Measurements from ENCODE around the gene ALAS1. TPM values are rescaled to one million over a fixed set of nuclear protein-coding genes. Genes with fewer than 3 reads are reported as not detected.

The ALAS1 gene
- total RNA-seq (2022) (53.1 and 60.0 TPM in 2 replicates), Bru-seq, nascent RNA (percentile 75 among the genes with signal in this experiment), BruChase-seq, experiment 1, labeled RNA remaining after a 2-hour chase (percentile 79 among the genes with signal in this experiment), BruChase-seq, experiment 2, labeled RNA remaining after a 6-hour chase (percentile 84 among the genes with signal in this experiment)
- long read RNA-seq, transcript ALAS1-205 (12 exons, 2,356 nt): minor isoform, 12 of 78 reads
- long read RNA-seq, transcript ALAS1-204 (11 exons, 2,125 nt): major isoform, 48 of 78 reads
- long read RNA-seq, partial matches to known transcripts: 8 of 78 reads
- long read RNA-seq, other reads (novel, unspliced or antisense): 6 of 78 reads

- H3K27me3 ChIP-seq (replicated peaks; ENCODE audit: control insufficient read depth, insufficient read depth, low read length): no peaks in the 10 kb centered on the region
- H3K4me1 Mint-ChIP-seq (ENCODE audit: low read depth, unreplicated experiment): peaks cover 7% of the 10 kb centered on the region
- intact Hi-C loops (cut with micrococcal nuclease; ENCODE audit: unreplicated experiment): loop anchor here (1.0 to 5.0 kb wide), 2 partner anchors 12 to 46 kb away; partner anchors contain the start of gene POC1A
- peak within 1 kb of the TSS; percentile 95 for H3K4me3 ChIP-seq (ENCODE audit: low read depth, low read length)
- TF ChIP-seq CTCF (IDR thresholded peaks at IDR 0.05; ENCODE audit: insufficient read depth in 1 of 2, low read depth in 1 of 2, low read length in 1 of 2, severe bottlenecking in 1 of 2, unreplicated experiment in 1 of 2): peak in 1 of 2 experiments; percentile 21
- ChIA-PET POLR2A (interaction anchor here (0.5 kb wide), 1 partner anchor 41 kb away, joined by 3 read pairs; no protein-coding TSS in a partner anchor), CTCF (interaction anchor here (0.6 kb wide), 1 partner anchor 142 kb away, joined by 4 read pairs; no protein-coding TSS in a partner anchor)
- peak; percentile 90 to 97 for DNase-seq
- H3K9me3 Mint-ChIP-seq (ENCODE audit: unreplicated experiment): no peaks in the 10 kb centered on the region
- no peaks in the 10 kb centered on the region for H3K27me3 Mint-ChIP-seq (ENCODE audit: insufficient read depth, unreplicated experiment)
- no peaks in the 10 kb centered on the region for H3K9me3 ChIP-seq
- peaks cover 30% of the 10 kb centered on the region for H3K4me1 ChIP-seq
- H3K36me3 ChIP-seq (ENCODE audit: control insufficient read depth, insufficient read depth, low read length): no peaks in the 10 kb centered on the region; the same call in 1 of the 2 replicates
- peak within 1 kb of the TSS; percentile 98 for H3K4me3 Mint-ChIP-seq (ENCODE audit: unreplicated experiment)
- H3K27ac Mint-ChIP-seq (ENCODE audit: unreplicated experiment): peak within 1 kb of the TSS; percentile 90
- peaks cover 44% of the 10 kb centered on the region for H3K36me3 Mint-ChIP-seq (ENCODE audit: insufficient read depth, unreplicated experiment)
- BruUV-seq (replicated peaks): no TSS peak
Observed at GRCh38 chr3:52197842-52198625, at the start of gene ALAS1. TSS of gene ALAS1 (plus strand) at chr3:52198160. CDS start at chr3:52199242, 1,082 bp downstream.

GRCh38 chr3:52149021-52149420 lies 48.9 kb upstream of the ALAS1 start:
- Histone ChIP-seq H3K27me3 (replicated peaks; ENCODE audit: control insufficient read depth, insufficient read depth, low read length) (no peaks in the 10 kb centered on the region), H3K9me3 (no peaks in the 10 kb centered on the region), H3K4me3 (ENCODE audit: low read depth, low read length) (no peak overlapping the region), H3K4me1 (no peaks in the 10 kb centered on the region), H3K36me3 (ENCODE audit: control insufficient read depth, insufficient read depth, low read length) (peaks cover 7% of the 10 kb centered on the region)
- no peaks in the 10 kb centered on the region for H3K27me3 Mint-ChIP-seq (ENCODE audit: insufficient read depth, unreplicated experiment)
- H3K9me3 Mint-ChIP-seq (ENCODE audit: unreplicated experiment): no peaks in the 10 kb centered on the region
- no peak overlapping the region for H3K4me3 Mint-ChIP-seq (ENCODE audit: unreplicated experiment)
- ChIA-PET CTCF (interaction anchor here (1.1 kb wide), 1 partner anchor 207 kb away, joined by 4 read pairs; the partner anchor contains the start of gene RRP9), POLR2A (no interaction called here)
- intact Hi-C loops (cut with micrococcal nuclease; ENCODE audit: unreplicated experiment): no loop called here
- no TSS peak for BruUV-seq (replicated peaks)
- no peak for DNase-seq
- TF ChIP-seq CTCF (IDR thresholded peaks at IDR 0.05; ENCODE audit: insufficient read depth in 1 of 2, low read depth in 1 of 2, low read length in 1 of 2, severe bottlenecking in 1 of 2, unreplicated experiment in 1 of 2): no peak
- H3K4me1 Mint-ChIP-seq (ENCODE audit: low read depth, unreplicated experiment): no peaks in the 10 kb centered on the region
- no peak overlapping the region for H3K27ac Mint-ChIP-seq (ENCODE audit: unreplicated experiment)
- peaks cover 5% of the 10 kb centered on the region for H3K36me3 Mint-ChIP-seq (ENCODE audit: insufficient read depth, unreplicated experiment)

- H3K4me1 Mint-ChIP-seq (ENCODE audit: low read depth, unreplicated experiment): no peaks in the 10 kb centered on the region
- H3K36me3 Mint-ChIP-seq (ENCODE audit: insufficient read depth, unreplicated experiment): peaks cover 8% of the 10 kb centered on the region
- POLR2A ChIA-PET: no interaction called here
- H3K27me3 Mint-ChIP-seq (ENCODE audit: insufficient read depth, unreplicated experiment): no peaks in the 10 kb centered on the region
- no peak overlapping the region for H3K4me3 ChIP-seq (ENCODE audit: low read depth, low read length)
- no peak for DNase-seq
- no peak for TF ChIP-seq CTCF (IDR thresholded peaks at IDR 0.05; ENCODE audit: insufficient read depth in 1 of 2, low read depth in 1 of 2, low read length in 1 of 2, severe bottlenecking in 1 of 2, unreplicated experiment in 1 of 2)
- CTCF ChIA-PET: no interaction called here
- H3K27me3 ChIP-seq (replicated peaks; ENCODE audit: control insufficient read depth, insufficient read depth, low read length): no peaks in the 10 kb centered on the region
- BruUV-seq (replicated peaks): no TSS peak
- intact Hi-C loops (cut with micrococcal nuclease; ENCODE audit: unreplicated experiment): loop anchor here (5.0 kb wide), 2 partner anchors 48 to 63 kb away; partner anchors contain the start of gene ALAS1
- H3K4me3 Mint-ChIP-seq (ENCODE audit: unreplicated experiment): no peak overlapping the region
- no peaks in the 10 kb centered on the region for H3K4me1 ChIP-seq
- H3K9me3 ChIP-seq: no peaks in the 10 kb centered on the region
- H3K27ac Mint-ChIP-seq (ENCODE audit: unreplicated experiment): no peak overlapping the region
- peaks cover 7% of the 10 kb centered on the region for H3K36me3 ChIP-seq (ENCODE audit: control insufficient read depth, insufficient read depth, low read length)
- H3K9me3 Mint-ChIP-seq (ENCODE audit: unreplicated experiment): no peaks in the 10 kb centered on the region
Observed at GRCh38 chr3:52149726-52150125, 48.2 kb upstream of the ALAS1 start.

Measured in Caco-2 (cell line).